COLO668 (cell line): ENCODE data around the gene P2RX5.

Source experiments
- DNase-seq: peaks from one replicate; lab custom pipeline; 2025; ENCODE audit not compliant: unreplicated experiment; lab: John Stamatoyannopoulos, UW

P2RX5 gene

GRCh38 chr17:3682033-3682432 is 13.9 kb downstream of the P2RX5 start:
- DNase-seq: no peak

DNA sequence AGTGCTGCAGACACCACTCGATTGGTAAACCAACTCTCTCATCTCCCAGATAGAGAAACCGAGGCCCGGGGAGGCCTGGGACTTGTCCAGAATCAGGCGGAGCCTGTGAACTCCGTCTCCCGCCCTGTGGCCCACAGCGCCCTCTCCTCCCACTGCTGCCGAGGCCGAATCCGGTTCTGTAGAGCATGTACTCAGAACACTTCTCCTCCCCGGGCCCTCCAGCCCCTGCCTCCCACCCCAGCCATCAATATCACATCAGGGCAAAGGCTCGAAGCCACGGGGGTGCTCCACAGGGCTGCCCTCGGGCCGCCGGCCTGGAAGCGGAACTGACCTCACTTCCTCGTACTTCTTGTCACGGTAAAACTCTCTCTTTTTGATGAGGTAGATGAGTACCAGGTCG is 14.4 kb downstream of the P2RX5 start:
- no peak for DNase-seq

GRCh38 chr17:3681057-3681456 is 14.9 kb downstream of the P2RX5 start:
- DNase-seq: no peak

GRCh38 chr17:3679531-3680126 is 16.3 kb downstream of the P2RX5 start:
- DNase-seq: no peak

DNA sequence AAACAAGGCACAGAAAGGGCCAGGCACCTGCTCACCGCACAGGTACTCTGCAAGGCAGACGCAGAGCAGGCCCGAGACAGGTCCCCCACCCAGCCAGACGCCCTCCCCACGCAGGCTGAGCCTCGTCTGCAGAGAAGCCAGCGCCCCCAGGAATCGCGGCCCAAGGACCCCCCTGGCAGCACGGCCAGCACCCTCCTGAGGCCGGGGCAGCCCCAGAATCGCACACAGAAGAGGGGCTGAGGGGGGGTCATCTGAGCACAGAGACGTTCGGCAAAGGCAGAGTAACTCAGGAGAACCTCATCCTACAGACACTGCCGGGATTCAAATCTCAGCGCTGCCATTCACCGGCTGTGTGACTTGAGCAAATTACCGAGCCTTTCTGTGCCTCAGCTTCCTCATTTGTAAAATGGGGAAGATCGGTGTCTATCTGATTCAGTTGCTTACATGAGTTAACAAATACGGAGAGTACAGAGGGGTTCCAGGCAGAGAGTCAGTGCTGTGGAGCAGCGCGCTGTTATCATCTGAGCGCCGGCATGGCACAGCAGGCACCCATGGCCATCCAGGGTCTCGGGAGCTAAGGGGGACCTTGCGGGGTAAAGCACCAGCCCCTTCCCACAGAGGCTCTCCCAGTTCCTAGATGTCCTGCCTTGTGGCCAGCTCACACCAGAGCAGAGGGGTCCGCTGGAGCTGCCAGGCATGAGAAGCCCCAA is 17.0 kb downstream of the P2RX5 start:
- no peak for DNase-seq

DNA sequence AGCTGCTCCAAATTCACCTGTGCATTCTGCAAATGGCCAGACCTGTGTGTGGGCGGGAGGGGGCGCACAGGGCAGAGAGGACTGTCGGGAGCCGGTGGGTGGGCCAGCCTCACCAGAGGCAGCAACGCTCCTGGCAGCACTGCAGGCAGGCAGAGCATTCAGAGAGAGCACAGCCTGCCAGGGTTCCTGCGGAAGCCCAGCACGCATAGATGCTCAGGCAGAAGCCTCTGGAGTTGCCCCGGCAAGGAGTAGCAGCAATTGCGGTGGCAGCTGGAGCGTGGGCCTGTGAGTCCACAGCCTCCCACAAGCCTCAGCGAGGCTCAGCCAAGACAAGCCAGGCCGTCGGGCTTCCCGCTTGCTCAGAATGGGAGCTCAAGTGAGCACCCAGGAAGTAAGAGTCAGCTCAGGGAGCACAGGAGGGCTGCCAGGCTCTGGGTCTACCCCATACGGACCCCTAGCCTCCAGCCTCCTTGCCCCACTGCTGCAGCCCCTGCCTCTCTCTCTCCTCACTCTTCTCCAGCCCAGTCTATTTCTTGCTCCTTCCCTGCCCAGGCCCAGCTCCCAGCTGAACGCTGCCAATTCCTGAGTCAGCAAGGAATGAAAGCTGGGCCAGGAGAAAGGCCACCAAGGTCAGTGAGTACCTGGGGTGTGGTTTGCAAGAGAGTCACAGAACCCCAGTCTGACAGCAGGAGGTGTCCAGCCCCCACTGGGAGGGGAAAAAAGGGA is 17.7 kb downstream of the P2RX5 start:
- DNase-seq: peak; percentile 15

GRCh38 chr17:3675886-3676285 is 20.1 kb downstream of the P2RX5 start:
- no peak for DNase-seq

GRCh38 chr17:3672571-3672970 is 23.4 kb downstream of the P2RX5 start:
- no peak for DNase-seq

- no peak for DNase-seq
Measured at GRCh38 chr17:3669548-3669947, 26.4 kb downstream of the P2RX5 start.

- no peak for DNase-seq
Measured at GRCh38 chr17:3669085-3669347, 26.9 kb downstream of the P2RX5 start.

DNA sequence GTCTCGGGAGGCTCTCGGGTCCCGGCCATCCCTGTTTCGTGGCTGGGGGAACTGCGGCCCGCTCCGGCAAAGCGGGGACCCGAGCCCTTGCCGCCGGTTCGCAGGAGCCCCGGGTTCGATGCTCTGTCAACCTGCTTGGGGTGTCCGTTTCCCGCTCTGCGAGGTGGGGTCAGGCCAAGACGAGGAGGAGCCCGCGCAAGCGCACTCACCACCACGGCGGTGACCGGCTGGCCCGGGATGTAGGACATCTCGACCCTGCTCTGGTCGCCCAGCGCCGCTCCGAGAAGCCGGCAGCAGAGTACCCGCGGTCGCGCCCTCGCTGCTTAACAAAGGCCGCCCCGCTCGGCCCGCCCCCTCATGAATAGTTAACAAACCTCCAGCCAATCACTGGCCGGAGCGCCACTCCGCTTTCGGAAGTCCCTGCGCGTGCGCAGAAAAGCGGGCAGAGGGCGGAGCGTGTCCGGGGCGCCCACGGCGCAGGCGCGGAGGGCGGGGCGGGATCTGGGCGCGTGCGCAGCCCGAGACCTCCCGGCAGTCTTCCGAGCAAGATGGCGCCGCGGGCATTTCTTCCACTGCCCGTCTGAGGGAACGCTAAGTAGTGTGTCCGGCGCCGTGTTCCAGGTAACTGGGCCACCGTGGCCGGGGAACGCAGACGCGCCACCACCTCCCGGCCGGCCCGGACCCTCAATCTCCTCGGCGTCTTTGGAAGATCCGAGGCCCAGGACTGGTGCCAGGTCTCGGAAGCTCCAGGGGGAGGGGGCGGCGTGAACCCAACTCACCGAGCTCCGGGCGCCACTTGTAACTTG is 27.5 kb downstream of the P2RX5 start, which contains the start of the genes EMC6 and TAX1BP3:
TSS of gene EMC6 (plus strand) at position 534 of the 806 bp plus-strand sequence. CDS start 335 bp downstream, outside the sequence.
TSS of gene TAX1BP3 (minus strand) at position 300 of the 806 bp plus-strand sequence. CDS start at position 248, 52 bp downstream.
- DNase-seq: peak; percentile 97

- peak; percentile 70 for DNase-seq
Measured at GRCh38 chr17:3667366-3668278, 28.3 kb downstream of the P2RX5 start.

DNA sequence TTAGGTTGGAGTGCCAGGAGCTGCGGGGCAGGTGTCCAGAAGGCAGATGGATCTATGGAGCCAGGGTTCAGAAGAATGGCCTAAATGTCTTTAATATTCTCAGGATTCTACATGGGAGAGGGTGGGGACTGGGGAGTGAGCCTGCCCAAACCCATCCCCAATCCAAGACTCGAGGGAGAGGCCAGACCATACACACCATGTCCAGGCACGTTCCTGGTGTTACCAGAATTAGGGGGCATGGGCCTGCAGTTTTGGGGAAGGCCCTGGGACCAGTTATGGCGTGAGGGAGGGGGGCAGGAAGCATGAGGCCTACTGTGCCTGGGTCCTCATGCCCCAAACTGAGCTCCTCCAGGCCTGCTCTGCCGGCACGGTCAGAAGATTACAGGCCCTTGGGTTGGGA is 29.4 kb downstream of the P2RX5 start:
- no peak for DNase-seq

- DNase-seq: no peak
Measured at GRCh38 chr17:3665834-3666233, 30.1 kb downstream of the P2RX5 start.

- DNase-seq: no peak
Measured at GRCh38 chr17:3663102-3664011, 32.6 kb downstream of the P2RX5 start.

- no peak for DNase-seq
Measured at GRCh38 chr17:3660311-3660891, 35.6 kb downstream of the P2RX5 start.

- no peak for DNase-seq
Measured at GRCh38 chr17:3659541-3660111, 36.3 kb downstream of the P2RX5 start.

GRCh38 chr17:3658784-3659449 is 37.0 kb downstream of the P2RX5 start:
- no peak for DNase-seq
